DMS79 (cell line): Measurements from ENCODE around the gene NEK1.
"Not testable (repeated sequence)": the region's sequence is repeated elsewhere in the genome, so short reads cannot be mapped to it uniquely, and the experiment has no call there.

Experiments used
- DNase-seq: peaks from one replicate; lab custom pipeline; 2025; lab: John Stamatoyannopoulos, UW

Gene NEK1

DNA sequence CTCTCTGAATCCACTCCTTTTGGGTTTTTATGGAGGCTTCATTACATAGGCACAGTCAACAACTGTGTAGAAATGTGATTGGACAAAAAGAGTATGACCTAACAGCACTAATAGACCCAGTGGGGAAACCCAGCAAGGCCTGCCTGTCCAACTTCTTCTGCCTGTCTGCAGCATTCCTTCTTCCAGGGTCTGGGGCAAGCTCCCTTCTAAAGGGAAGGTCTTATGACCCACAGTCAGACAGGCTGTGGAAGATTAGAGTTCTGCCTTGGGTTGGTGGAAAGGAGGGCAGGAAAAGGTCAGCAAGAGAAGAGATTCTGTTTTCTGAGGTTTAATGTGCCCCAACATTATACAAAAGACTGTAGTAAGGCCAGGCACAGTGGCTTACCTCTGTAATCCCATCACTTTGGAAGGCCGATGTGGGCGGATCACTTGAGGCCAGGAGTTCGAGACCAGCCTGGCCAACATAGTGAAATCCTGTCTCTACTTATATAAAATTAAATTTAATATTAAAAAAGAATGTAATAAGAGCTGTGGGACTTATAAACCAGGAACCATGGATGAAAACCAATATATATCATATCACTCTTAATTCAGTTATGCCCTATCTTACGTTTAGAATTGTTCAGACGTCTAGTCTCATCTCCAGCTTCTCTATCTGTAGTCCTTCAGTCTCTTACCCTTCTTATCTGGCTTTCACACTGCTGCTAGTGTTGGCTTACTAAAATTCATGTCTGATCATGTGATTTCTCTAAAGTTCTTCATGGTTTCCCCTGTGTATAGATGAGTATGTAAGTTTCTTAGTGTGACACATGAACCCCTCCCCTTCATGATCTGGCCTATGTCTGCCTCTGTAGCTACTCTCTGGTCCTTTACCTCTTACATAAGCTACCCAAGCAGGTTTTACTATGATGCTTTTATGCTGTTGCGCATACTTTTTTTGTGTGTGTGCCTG, 14.2 kb upstream of the NEK1 start:
- no peak for DNase-seq

DNA sequence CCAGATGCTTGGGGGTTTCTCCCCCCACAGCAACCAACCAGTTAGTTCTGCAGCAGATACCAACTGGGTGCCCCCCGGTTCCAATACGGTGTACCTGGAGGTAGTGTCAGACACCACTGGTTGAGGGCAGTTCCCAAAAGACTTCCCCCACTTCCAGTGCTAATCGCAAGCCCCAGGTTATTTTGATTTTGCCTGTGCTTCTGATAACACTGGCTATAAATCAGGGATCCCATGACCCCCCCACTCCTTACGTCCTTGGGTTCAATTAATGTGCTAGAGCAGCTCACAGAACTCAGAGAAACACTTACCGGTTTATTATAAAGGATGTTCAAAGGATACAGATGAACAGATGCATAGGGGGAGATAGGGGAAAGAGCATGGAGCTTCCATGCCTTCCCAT, 13.5 kb upstream of the NEK1 start:
- DNase-seq = no peak

DNA sequence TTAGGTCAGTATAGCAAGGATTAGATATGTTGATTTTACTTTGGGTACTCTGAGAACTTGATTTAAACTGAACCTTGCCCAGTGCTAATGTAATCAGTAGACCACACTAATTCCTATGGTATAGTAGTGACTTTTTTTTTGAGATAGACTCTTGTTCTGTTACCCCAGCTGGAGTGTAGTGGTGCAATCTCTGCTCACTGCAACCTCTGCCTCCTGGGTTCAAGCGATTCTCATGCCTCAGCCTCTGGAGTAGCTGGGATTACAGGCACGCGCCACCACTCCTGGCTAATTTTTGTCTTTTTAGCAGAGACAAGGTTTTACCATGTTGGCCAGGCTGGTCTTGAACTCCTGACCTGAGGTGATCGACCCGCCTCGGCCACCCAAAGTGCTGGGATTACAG, 11.6 kb upstream of the NEK1 start:
- DNase-seq = not testable (repeated sequence)

DNA sequence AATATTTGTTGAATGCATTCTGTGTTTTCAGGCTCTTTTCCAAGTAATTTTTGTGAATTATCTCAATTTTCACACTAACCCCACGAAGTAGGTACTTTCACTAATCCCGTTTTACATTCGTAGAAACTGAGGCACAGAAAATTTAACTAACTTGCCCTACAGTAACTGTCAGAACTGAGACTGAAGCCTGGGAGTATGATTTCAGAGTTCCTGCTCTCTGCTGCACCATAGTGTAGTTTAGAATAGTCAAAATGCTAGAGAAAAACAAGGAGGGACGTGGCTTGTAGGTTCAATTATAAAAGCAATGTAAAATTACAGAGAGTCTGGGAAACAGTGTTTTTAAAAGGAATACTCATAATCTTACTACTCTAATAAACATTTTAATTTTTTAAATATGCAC, 10.2 kb upstream of the NEK1 start:
- no peak for DNase-seq

DNA sequence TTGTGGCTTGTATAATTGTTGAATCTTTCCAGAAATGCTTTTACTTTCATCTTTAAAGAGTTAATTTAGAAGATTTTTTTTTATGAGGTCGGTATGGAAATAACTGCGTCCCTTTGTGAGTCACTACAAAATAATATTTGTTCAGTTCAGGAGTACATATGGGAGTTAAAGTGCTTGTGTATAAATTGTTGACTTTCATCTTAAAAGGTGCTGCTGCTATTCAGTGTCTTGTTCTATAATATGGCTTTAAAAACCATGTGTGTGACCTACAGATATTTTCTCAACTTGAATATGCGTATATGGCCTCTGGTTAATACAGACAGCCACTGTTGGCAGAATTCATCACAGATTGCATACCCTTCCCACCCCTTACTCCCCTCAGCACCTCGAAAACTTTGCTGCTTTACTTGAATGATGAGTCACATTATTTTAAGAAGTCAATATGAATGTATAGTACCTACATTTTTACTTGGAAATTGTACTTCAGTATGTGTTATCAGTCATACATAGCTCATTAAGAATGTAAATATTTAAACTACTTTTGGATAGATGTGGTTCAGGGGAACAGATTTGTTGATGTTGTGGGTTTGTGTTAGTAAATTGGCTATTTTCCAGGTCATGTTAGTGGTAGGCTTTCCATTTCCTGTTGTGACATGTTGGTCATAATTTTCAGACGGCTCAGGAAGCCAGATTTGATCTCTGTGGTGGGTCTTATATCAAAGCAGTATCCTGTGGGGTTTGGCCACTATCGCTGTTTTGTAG, 9.5 kb upstream of the NEK1 start:
- DNase-seq = no peak

DNA sequence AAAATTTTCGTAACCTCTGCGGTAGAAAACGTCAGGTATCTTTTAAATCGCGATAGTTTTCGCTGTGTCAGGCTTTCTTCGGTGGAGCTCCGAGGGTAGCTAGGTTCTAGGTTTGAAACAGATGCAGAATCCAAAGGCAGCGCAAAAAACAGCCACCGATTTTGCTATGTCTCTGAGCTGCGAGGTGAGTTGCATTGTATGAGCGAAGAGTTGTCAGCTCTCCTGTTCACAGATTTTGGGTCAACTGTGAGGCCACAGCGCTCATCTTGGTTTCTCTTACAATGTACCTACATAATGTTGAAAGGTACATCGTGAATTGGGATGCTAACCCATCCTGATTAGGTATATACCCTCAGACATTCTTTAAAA, 8.5 kb upstream of the NEK1 start:
- DNase-seq = no peak

DNA sequence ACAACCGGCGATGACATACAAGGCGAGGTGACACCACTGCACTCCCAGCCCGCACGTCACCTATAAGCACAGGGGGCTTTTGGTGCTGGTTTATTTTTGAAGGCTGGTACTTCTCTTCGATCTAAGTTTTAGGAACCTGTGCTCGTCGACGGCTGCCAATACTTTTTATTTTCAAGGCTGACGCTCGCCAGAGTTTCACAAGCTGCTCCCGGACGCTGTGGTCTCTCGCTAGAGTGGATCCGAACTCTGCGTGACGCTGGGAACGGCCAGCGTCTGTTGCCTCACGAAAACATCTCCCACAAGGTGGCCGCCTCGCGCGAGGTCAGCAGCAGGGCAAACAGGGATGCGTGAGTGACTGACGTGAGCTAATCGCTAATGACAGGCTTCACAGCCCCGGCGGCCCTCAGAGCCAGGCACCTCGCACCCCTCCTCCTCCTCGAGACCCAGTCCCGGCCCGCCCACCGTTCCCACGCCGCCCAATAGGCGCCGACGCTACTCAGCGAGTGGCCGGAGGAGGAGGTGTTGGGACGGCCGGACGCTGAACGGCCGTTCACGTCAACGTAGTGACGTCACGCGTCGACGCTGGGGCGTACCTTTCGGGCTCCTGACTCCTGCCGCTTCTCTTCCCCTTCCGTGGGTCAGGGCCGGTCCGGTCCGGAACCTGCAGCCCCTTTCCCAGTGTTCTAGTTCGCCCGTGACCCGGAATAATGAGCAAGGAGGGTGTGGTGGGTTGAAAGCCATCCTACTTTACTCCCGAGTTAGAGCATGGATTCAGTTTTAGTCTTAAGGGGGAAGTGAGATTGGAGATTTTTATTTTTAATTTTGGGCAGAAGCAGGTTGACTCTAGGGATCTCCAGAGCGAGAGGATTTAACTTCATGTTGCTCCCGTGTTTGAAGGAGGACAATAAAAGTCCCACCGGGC, 7.8 kb upstream of the NEK1 start, which contains the start of gene CLCN3:
CLCN3 (plus strand) TSS at position 621 of the 922 bp plus-strand sequence. CDS start 15,351 bp downstream, outside the sequence.
- peak; percentile 70 for DNase-seq

DNA sequence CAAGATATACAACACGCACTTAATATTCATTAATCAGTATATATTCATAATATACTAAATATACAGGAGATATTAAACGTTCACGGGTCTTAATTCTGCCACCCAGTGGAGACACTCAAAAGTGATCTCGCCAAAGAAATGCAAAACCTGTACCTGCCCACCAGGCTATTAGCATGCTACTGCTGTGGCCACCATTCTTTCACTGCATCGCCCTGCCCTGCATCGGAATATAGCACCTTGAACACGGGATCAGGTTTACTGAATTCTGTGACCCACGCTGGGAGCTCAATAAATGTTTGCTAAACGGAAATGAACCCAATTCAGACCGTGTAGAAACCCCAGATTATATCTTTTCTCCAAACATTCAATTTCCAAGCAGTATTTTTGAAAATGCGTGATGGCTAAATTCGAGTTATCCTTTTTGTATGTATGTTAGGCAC, 7.2 kb upstream of the NEK1 start:
- DNase-seq = no peak

DNA sequence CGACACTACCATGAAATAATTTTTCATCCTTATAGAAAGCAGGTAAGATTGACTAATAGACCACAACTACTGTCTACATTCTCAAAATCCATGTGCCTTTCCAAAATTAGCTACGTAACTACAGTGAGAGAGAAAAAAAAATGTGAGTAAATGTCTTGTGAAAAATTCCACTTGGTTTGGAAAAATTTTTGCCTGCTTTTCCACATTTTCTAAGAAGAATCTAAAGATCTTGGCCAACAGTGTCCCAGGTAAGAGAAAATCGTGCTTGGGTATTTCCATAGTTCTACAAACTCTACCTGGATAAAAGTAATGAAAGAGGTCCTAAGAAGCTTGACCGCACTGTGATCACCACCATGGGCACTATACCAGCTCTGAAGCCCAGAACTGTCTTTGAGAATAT, 6.6 kb upstream of the NEK1 start:
- DNase-seq = no peak

DNA sequence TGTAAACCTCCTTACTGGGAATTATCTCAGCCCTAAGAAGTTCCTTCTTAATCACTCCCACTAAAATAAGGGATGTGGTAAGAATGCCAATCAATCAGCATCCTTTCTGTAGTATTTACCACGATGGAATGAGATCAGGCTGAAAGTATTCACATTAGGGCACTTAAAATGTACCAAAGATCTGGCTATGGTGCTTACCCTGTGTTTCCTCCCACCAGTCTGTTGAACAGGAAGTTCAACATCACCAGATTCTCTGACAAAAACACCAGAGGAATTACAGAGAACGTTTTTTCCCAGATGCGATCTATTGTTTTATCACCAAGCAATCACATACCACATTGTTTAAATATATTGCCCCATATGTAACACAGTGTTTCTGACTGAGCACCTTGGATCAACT, 5.9 kb upstream of the NEK1 start:
- no peak for DNase-seq

DNA sequence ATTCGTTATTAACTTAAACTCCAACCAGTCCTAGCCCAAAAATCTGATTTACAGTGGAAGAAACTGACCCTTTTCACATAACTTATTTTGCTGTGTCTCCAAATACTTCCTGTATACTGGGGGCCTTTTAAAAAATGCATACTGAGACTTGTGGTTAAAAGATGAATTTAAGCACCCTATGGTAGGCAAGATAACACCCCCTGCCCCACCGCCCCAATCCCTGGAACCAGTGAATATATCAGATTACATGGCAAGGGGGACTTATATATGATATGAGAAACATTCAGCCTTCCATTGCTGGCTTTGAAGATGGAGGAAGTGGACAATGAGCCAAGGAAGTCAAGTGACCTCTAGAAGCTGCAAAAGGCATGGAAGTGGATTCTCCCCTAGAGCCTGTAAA, 4.9 kb upstream of the NEK1 start:
- DNase-seq = no peak

DNA sequence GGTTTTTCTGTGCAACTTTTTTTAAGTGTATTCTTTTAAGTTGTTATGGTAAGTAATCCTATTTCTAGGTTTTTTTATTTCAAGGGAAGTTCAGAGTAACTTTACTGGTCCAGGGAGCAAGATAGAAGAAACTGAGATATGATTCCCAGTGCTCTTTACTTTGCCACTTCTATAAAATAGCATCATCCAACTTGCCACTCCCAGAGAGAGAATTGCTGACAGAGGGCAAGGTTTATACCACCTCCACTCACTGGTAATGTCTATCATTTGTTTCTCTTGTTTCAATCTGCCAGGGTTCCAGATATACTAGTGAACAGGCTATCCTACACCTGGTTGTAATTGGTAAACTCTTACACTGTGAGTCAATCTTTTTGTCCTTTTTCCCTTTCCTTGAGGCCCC, 4.5 kb upstream of the NEK1 start:
- no peak for DNase-seq

DNA sequence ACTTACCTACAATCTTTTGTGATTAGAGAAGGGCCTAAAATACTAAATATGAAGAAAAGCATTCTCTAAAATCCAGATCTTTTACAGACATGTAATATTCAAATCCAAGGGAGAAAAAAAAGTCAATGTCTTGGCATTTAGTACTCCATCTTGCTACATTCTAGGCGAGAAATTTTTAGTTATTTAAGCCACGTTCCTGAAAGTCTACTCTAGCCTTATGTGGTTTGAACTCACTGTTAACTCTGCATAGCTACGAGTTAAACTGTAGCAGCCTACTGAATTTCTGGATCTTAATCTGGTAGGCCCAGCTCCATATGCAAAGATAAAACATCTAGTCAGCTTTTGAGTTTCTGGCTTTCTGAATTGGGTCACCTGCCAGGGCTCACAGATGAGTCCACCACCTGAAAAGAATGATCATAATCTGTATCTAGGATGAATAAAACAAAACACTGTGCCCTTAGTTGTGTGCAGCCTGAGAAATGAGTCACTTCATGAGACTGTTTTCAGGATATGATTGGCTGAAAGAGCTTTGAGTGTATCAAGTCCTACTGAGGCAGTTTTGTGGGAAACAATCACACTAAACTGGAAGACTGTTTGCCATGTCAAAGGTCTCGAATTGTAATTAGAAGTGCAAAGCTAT, 3.2 kb upstream of the NEK1 start:
- no peak for DNase-seq

DNA sequence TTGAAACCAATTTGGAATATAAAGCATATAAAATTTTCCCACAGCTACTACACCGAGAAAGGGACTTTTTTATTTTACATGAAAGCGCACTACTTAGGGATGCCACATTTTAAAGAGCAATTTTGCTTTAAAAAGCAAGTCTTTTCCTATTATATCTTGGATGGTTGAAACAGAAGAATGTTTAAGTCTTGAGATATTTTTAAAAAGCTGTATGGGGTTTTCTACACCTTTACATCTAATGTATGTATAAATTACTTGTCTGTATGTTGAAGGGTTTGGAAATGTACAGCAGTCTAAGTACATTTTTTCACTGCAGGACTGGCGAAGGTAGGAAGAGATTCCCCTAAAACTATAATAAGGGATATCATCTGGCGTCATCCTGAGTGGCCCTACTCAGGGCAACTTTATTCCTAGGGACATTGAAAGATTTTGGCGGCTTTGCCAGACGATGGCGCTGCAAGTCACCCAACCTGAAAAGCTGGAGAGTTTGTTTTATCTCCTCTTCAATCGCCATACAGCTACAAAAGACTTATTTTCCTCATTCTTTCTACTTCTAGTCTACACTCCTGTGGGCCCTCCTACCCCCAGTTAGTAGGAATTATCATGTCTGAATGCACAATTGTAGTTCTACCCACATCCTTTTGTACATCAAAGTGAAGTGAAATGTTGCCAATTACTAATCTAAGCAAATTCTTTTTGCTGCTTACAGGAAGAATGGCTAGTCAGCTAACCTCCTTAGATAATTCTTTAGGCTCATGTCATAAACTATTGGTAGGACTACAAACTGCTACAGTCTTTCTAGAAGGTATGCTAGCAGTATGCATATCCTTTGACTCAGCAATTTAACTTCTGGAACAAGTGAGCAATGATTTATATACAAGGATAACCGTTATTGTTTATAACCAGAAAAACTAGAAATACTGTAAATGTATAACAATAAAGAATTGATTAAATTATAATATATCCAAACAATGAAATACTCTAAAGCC, 782 bp upstream of the NEK1 start:
- no peak for DNase-seq

DNA sequence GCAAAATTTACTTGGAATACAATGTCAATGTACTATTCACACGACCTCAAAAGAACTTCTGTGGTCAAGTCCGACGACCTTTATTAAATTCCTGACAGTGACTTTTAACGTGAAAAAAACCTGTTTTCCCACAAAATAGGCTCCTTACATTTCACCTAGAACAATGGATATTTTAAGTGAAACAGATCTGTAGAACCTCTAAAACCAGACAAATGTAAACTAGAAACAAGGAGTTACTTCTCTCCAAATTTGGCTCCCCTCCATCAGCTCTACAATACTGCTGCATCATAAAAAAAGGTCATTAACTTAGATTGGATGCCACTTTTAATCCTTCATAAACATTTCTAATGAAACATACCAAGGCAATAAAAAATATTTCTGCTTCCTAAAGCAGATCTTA, 1.2 kb downstream of the NEK1 start:
- no peak for DNase-seq

DNA sequence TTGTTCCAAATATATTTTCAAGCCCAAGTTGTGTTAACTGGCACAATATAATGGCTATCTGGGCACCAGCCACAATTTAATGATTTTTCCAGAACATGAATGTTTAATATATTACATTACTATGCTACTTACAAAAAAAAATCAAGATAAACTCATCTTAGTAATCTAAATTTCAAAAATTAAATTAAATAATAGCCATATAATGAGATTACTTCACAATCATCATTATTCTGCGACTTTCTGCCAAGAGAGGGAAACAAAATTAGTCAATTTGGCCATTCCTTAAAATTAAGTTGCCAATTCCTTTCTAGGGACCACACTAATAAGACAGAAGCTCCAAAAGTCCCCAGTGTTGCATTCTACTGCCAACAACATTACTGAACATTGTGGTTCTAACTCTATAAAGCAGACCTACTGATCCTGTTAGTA, 7.5 kb downstream of the NEK1 start:
- DNase-seq = no peak

DNA sequence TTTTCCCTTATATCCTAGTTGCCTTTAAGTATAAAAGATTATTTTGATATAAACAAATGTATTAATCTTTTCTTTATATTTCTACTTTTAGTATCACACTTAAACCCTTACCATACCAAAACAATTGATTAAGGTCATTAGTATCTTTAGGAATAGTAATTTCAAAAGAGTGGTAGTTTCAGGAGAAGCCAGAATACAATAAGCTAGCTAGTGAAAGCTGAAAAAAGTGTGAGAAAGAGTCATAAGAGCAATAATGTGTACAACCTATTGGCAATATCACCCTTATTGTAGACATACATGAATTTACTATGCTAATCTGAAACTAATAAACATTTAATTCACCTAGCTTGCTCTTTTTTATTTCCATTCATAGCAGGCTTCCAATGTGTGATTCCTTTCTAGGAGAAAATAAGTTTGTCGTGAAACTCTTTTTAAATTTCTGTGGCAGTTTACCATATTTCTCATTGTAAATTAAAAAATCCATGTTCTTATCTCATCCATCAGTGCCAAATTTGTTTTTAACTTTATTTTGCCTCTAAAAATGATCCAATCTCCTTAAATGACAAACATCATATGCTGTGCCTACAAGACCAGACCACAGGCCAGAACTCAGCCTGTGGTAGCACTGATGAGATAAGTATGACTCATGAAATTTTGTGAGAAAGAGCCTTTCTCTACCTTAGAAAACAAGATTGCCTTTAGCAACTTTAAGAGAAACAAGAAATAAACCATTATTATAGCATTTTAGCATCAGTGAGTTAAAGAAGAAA, 8.1 kb downstream of the NEK1 start:
- no peak for DNase-seq

DNA sequence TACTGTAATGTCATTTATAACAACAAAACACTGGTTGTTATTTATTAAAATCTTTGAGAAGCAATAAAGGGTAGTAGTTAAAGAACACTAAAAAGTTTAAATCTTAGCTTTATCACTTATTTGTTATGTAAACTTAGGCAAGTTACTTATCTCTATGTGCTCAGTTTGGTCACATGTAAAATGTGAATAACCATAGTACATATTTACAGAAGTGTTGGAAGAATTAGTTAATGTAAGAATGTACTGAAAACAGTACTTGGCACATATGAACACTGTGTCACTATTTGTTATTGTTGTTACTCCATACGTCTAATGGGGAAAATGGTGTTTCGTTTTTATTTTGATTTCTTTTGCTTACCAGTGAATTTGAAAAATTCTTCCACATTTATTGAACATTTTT, 9.1 kb downstream of the NEK1 start:
- DNase-seq = no peak

DNA sequence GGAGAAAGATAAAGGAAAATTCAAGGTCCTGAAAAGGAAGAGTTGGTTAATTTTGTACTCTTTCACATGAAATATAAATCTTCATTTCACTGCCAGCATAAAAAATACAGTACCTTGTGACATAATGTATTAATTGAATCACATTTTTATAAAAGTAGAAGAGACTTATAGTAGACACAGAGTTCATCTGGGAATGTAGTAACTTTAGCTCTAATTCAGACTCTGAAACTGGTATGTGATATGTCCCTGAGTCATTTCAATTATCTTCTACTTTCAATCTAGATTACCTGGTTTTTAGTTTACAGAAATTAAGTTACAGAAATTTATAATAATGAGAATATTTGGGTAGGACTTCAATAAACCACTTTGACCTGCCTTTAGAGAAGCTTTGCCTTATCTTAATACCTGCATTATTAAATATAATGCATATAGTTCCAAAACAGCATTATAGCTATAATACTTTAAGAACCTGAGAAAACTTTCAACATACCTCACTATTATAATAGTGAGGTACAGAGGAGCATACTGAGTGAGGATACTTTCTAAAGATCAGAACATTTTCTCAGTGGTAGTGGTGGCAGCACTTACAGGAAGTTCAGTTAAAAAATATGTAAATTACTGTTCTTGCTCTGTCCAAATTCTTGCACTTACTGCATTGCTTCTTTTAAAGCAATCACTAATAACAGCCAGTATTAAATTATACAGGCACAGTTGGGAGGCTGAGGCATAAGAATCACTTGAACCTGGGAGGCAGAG, 11.2 kb downstream of the NEK1 start:
- no peak for DNase-seq
